Bronchial epithelial cell (primary cell): ENCODE results near the gene S100A9. TPM values are rescaled to one million over a fixed set of nuclear protein-coding genes. Genes with fewer than 3 reads are reported as not detected.

ENCODE experiments used
- DNase-seq: peaks from one replicate; pipeline ENCODE4 v3.0.0-alpha.2; 2010; ENCODE audit warnings: low read depth
- FAIRE-seq: peaks from 2 replicates; lab custom pipeline; 2011; peaks lifted over from hg19 to GRCh38; lab: Jason Lieb, UNC
- H3K27me3 ChIP-seq: 2 replicates; pipeline ENCODE4 v1.5.1; 2011; ENCODE audit warnings: low read length; ENCODE audit not compliant: control insufficient read depth, insufficient read depth
- H3K36me3 ChIP-seq: 2 replicates; pipeline ENCODE4 v1.5.1; 2011; ENCODE audit warnings: low read length; ENCODE audit not compliant: control insufficient read depth, insufficient read depth
- H3K4me3 ChIP-seq: 2 replicates; pipeline ENCODE4 v1.5.1; 2011; ENCODE audit warnings: mild to moderate bottlenecking, low read depth, low read length, control low read depth
- total RNA-seq: library from RNA; depleted of rRNA; stranded (reverse); fragments of >200 nt; gene quantifications from 2 replicates; pipeline ENCODE4 v1.2.1, GENCODE V29; 2014
- TF ChIP-seq, protein P1 (sequence below): IDR thresholded peaks from 2 replicates; pipeline ENCODE4 v1.5.1; 2011; ENCODE audit warnings: mild to moderate bottlenecking, moderate library complexity, low read length, control low read depth, inconsistent platforms; ENCODE audit not compliant: insufficient read depth, severe bottlenecking

S100A9 gene
- total RNA-seq, 1 donor from 2014 or later, result 735 TPM

DNA sequence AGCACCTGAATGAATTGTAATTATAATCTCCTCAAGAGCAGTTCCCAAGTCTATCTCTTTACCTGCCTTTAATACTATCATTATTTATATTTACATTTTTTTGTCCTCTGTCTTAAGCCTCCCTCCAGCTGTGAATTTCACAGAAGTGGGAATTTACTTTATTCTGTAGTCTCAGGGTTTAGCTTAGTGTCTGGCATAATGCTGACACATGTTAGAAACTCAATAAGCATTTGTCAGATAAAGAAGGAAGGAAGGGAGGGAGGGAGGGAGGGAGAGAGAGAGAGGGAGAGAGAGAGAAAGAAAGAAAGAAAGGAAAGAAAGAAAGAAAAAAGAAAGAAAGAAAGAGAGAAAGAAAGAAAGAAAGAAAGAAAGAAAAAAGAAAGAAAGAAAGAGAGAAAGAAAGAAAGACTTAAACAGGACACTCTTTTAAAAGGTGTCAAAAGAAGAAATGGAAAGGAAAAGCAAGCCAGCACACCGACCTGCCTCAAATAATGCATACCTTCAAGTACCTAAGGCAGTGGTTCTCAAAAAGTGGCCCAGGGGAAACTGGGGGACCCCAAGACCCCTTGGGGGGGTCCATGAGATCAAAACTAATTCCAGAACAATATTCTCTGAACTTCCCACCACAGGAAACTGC is 7.2 kb upstream of the S100A9 start:
- TF ChIP-seq, protein P1, sequence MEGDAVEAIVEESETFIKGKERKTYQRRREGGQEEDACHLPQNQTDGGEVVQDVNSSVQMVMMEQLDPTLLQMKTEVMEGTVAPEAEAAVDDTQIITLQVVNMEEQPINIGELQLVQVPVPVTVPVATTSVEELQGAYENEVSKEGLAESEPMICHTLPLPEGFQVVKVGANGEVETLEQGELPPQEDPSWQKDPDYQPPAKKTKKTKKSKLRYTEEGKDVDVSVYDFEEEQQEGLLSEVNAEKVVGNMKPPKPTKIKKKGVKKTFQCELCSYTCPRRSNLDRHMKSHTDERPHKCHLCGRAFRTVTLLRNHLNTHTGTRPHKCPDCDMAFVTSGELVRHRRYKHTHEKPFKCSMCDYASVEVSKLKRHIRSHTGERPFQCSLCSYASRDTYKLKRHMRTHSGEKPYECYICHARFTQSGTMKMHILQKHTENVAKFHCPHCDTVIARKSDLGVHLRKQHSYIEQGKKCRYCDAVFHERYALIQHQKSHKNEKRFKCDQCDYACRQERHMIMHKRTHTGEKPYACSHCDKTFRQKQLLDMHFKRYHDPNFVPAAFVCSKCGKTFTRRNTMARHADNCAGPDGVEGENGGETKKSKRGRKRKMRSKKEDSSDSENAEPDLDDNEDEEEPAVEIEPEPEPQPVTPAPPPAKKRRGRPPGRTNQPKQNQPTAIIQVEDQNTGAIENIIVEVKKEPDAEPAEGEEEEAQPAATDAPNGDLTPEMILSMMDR, result no peak
- Histone ChIP-seq H3K27me3 (no peaks in the 10 kb centered on the region), H3K4me3 (no peak overlapping the region), H3K36me3 (no peaks in the 10 kb centered on the region)
- FAIRE-seq, result no peak
- no peak for DNase-seq

DNA sequence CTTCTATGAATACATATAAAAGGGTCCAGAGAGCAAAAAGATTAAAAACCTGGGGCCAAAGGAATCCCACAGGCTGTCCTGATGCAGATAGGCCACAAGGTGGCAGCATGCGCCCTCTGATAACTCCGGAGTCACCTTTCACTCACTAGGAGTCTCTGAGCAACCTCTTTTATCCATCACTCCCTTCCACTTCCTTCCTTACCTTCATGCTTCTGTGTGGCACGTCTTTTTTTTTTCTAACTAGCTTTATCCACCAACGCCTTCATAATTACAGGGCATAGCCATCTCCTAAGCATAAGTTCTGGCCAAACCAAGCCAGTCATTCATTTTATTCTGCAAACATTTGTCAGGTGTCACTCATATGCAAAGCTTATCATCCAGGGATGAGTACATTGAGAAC is 5.1 kb upstream of the S100A9 start:
- no peak overlapping the region for H3K4me3 ChIP-seq
- TF ChIP-seq, protein P1, result peak; percentile 78
- H3K36me3 ChIP-seq, result no peaks in the 10 kb centered on the region
- no peaks in the 10 kb centered on the region for H3K27me3 ChIP-seq
- DNase-seq (peak; percentile 49), FAIRE-seq (no peak)

DNA sequence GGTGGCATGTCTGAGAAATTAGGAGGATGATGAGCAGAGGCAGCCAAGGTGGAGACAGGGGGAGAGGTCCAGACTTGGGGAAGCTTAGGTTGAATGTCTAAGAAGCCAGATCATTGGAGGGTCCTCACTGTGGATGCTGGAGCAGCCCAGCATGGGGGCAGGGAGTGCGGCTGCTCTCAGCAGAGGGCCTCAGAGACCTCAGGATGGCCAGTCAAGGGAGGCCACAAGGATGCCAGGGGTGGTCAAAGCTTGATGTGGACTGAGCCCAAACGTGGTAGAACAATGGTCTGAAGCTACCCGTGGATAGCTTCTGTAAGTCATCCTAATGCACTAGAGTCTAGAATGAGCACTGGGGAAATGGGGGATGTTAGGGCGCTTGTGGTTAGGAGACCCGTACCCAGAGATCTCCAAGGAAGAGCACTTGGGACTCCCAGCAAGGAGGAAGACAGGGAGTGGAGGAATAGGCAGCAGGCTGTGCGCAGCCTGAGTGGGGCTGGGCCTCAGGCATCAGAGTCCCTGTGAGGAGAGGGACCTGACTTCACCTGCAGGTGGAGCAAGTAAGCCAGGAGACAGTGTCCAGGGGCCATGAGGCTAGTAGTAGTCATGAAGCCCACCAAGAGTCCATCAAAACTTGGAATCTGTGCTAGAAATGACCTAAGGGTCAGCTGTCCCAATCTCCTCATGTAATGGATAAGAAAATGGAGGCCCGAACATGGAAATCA is 4.3 kb upstream of the S100A9 start:
- no peak for DNase-seq
- Histone ChIP-seq H3K36me3 (no peaks in the 10 kb centered on the region), H3K27me3 (no peaks in the 10 kb centered on the region), H3K4me3 (no peak overlapping the region)
- TF ChIP-seq, protein P1, result peak; percentile 75
- peak; percentile 13 for FAIRE-seq

DNA sequence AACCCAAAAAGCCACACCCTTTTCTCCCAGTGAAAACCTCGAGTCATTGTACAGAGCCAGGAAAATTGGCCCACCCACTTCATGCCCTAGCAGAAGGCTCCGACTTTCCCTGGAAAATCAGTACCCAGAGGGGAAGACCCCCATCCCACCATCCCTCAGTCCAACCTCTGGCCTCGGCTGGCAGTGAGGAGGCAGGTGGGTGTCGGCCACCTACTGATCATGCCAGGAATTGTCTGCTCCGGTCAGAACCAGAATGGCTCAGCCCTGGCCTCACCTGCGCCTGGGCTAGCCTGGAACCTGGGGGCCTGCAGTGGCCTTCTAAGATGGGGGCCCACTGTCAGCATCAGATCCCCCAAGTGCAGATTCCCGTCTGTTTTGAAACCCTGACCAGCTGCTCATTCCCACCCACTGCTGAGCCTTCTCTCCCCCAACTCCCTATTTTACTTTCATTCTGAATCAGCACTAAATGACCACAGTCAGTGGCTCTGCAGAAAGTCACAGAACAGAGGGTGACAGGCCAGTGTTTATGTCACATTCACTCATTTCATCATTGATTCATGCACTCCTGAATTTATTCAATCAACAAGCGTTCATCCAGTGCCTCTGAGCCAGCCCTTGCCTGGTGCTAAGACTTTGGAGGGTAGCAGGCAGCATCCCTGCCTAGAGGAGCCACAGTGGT is 3.0 kb upstream of the S100A9 start:
- DNase-seq, result no peak
- TF ChIP-seq, protein P1, result peak; percentile 28
- peak; percentile 64 for FAIRE-seq

DNA sequence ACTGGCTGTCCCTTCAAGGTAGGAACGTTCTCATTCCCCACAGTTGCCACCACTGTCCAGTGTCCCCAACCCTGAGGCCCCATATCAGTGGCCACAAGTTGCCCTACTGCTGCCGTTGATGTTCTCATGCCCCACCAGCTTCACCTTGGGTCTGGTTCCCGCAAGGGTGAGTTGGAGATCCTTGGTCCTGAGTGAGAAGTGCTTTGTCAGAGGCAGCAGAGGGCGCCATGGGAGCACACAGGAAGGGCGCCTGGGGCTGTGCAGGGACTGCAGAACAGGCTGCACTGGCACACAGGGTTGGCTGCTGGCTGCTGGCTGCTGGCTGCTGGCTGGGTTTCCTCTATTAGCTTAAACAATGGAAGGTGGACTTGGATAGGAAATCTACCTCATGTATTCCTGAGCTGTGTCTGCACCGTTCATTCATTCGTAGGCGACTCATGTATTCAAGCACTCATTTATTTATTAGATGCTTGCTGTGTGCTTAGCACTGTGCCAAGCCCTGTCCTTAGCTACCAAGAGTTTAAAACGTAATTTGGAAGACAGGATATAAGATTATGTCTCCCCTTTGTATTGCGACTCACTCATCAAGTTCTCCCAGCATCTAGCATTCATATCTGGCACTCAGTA is 2.1 kb upstream of the S100A9 start:
- FAIRE-seq, result no peak

More for the DNA sequence above, 3.0 kb upstream of the S100A9 start:
- Histone ChIP-seq H3K27me3 (no peaks in the 10 kb centered on the region), H3K36me3 (no peaks in the 10 kb centered on the region), H3K4me3 (no peak overlapping the region)

More for the DNA sequence above, 2.1 kb upstream of the S100A9 start:
- no peaks in the 10 kb centered on the region for H3K27me3 ChIP-seq
- H3K4me3 ChIP-seq, result no peak overlapping the region
- TF ChIP-seq, protein P1, result peak; percentile 94
- DNase-seq, result peak; percentile 72
- no peaks in the 10 kb centered on the region for H3K36me3 ChIP-seq
